GM18505 (cell line): ENCODE results near the gene BST2.

Experiments used
- ATAC-seq: cut with Tn5 transposase; IDR thresholded peaks from one replicate; pipeline ENCODE4 v1.9.1; 2021; ENCODE audit not compliant: unreplicated experiment
- POLR2A ChIP-seq: IDR thresholded peaks from 4 replicates; pipeline ENCODE4 v1.6.1; 2011; ENCODE audit warnings: borderline replicate concordance; ENCODE audit not compliant: insufficient read depth, insufficient read length; ENCODE audit errors: extremely low read depth

BST2 gene

GRCh38 chr19:17405250-17406045 lies at the start of gene BST2:
Gene BST2 (minus strand): TSS chr19:17405630. CDS start chr19:17405575, 55 bp downstream.
- peak; percentile 78 for TF ChIP-seq POLR2A
- peak; percentile 52 for ATAC-seq

- TF ChIP-seq POLR2A: no peak
- no peak for ATAC-seq
Observed at GRCh38 chr19:17454576-17455071, 49.2 kb upstream of the BST2 start.

GRCh38 chr19:17451820-17452219 lies 46.4 kb upstream of the BST2 start:
- no peak for ATAC-seq
- no peak for TF ChIP-seq POLR2A

- no peak for ATAC-seq
- no peak for TF ChIP-seq POLR2A
Observed at GRCh38 chr19:17450264-17451075, 45.0 kb upstream of the BST2 start.

- ATAC-seq: no peak
- TF ChIP-seq POLR2A: no peak
Observed at GRCh38 chr19:17448131-17448967, 42.9 kb upstream of the BST2 start, which contains the start of gene TMEM221. Gene TMEM221 (minus strand): TSS chr19:17448668. CDS start chr19:17448462, 206 bp downstream.

- ATAC-seq: no peak
- TF ChIP-seq POLR2A: no peak
Observed at GRCh38 chr19:17447704-17448130, 42.3 kb upstream of the BST2 start.

- no peak for TF ChIP-seq POLR2A
- ATAC-seq: no peak
Observed at GRCh38 chr19:17445526-17446165, 40.2 kb upstream of the BST2 start.

GRCh38 chr19:17441241-17442021 lies 36.0 kb upstream of the BST2 start:
- ATAC-seq: no peak
- TF ChIP-seq POLR2A: no peak

- TF ChIP-seq POLR2A: no peak
- no peak for ATAC-seq
Observed at GRCh38 chr19:17436874-17437267, 31.4 kb upstream of the BST2 start.

GRCh38 chr19:17436094-17436873 lies 30.9 kb upstream of the BST2 start:
- TF ChIP-seq POLR2A: no peak
- no peak for ATAC-seq

- TF ChIP-seq POLR2A: no peak
- ATAC-seq: no peak
Observed at GRCh38 chr19:17435218-17435617, 29.8 kb upstream of the BST2 start.

GRCh38 chr19:17431417-17431816 lies 26.0 kb upstream of the BST2 start:
- ATAC-seq: no peak
- TF ChIP-seq POLR2A: no peak

- ATAC-seq: no peak
- no peak for TF ChIP-seq POLR2A
Observed at GRCh38 chr19:17429641-17430113, 24.2 kb upstream of the BST2 start.
